K562 (cell line): ENCODE results near the gene HJV. TPM values are rescaled to one million over a fixed set of nuclear protein-coding genes. Genes with fewer than 3 reads are reported as not detected.

ENCODE experiments used
- EHMT2 ChIP-seq: fragments of 450-650 bp; IDR thresholded peaks from 2 replicates; pipeline ENCODE4 v1.6.1; 2018; ENCODE audit warnings: antibody characterized with exemption
- EWSR1 ChIP-seq: fragments of 450-650 bp; IDR thresholded peaks from 2 replicates; pipeline ENCODE4 v1.6.1; 2018; ENCODE audit warnings: borderline replicate concordance, mild to moderate bottlenecking, low read depth, moderate library complexity; ENCODE audit not compliant: partially characterized antibody
- FOXM1 ChIP-seq, 2 experiments: fragments of 450-650 bp in 1 of 2; sonication (generic) in 1 of 2; formaldehyde crosslinking in 1 of 2; IDR thresholded peaks; 2 replicates each; pipeline versions ENCODE4 v1.6.1 to v1.9.0; 2017 to 2022; ENCODE audit warnings: low read depth in 2 of 2, mild to moderate bottlenecking in 2 of 2, missing genetic modification reagents in 1 of 2, moderate library complexity in 1 of 2
- FOXP1 ChIP-seq: sonication (generic); formaldehyde crosslinking; IDR thresholded peaks from 2 replicates; pipeline ENCODE4 v1.8.0; 2022; ENCODE audit warnings: mild to moderate bottlenecking, missing genetic modification reagents
- L3MBTL2 ChIP-seq: fragments of 450-650 bp; IDR thresholded peaks from 2 replicates; pipeline ENCODE4 v1.6.1; 2016; ENCODE audit warnings: mild to moderate bottlenecking, moderate library complexity
- NELFE ChIP-seq: IDR thresholded peaks from 2 replicates; pipeline ENCODE4 v1.6.1; 2011; ENCODE audit warnings: mild to moderate bottlenecking; ENCODE audit not compliant: insufficient read depth, insufficient read length
- PHF21A ChIP-seq: fragments of 450-650 bp; IDR thresholded peaks from 2 replicates; pipeline ENCODE4 v1.6.1; 2017; ENCODE audit warnings: low read depth, borderline replicate concordance
- POLR2H ChIP-seq: IDR thresholded peaks from 2 replicates; pipeline ENCODE4 v1.6.1; 2016; ENCODE audit warnings: missing genetic modification characterization, low read depth, mild to moderate bottlenecking, control low read depth, missing compliant biosample characterization, moderate library complexity
- RBM14 ChIP-seq: fragments of 200-400 bp; formaldehyde crosslinking; IDR thresholded peaks from 2 replicates; pipeline ENCODE4 v1.6.1; 2018; ENCODE audit warnings: low read depth, mild to moderate bottlenecking, low read length, moderate library complexity, borderline replicate concordance; ENCODE audit not compliant: insufficient read depth
- RFX7 ChIP-seq: fragments of 250-450 bp; sonication (Bioruptor Pico); IDR thresholded peaks from 2 replicates; pipeline ENCODE4 v1.5.1; 2021; ENCODE audit warnings: mild to moderate bottlenecking
- TEAD1 ChIP-seq, 2 experiments: fragments of 450-650 bp in 1 of 2; sonication (generic) in 1 of 2; formaldehyde crosslinking; IDR thresholded peaks; 2 replicates each; pipeline versions ENCODE4 v1.4.0 to v1.8.0; 2020 to 2022; ENCODE audit warnings: mild to moderate bottlenecking in 2 of 2, missing genetic modification reagents in 1 of 2
- THRAP3 ChIP-seq: fragments of 450-650 bp; IDR thresholded peaks from 2 replicates; pipeline ENCODE4 v1.6.1; 2016; ENCODE audit warnings: mild to moderate bottlenecking, inconsistent platforms, borderline replicate concordance
- ZBTB1 ChIP-seq: sonication (generic); formaldehyde crosslinking; IDR thresholded peaks from 2 replicates; pipeline ENCODE4 v1.8.1; 2023; ENCODE audit warnings: missing genetic modification reagents, low read depth, mild to moderate bottlenecking, borderline replicate concordance
- ZNF316 ChIP-seq: fragments of 450-650 bp; IDR thresholded peaks from 2 replicates; pipeline ENCODE4 v1.6.1; 2016
- ZNF75A ChIP-seq: fragments of 450-650 bp; formaldehyde crosslinking; IDR thresholded peaks from 2 replicates; pipeline ENCODE4 v1.4.0; 2020; ENCODE audit warnings: mild to moderate bottlenecking
- polyA plus RNA-seq, 8 experiments: library from polyadenylated mRNA; depleted of rRNA in 4 of 8; stranded (reverse) in 5 of 8; unstranded in 3 of 8; fragments of >200 nt; fragmentation: Nextera tagmentation in 2 of 8; fragmentation: Illumina TruSeq in 1 of 8; extraction: Ambion mirVana in 2 of 8; extraction: Trizol in 1 of 8; gene quantifications; 2 replicates each; pipeline versions ENCODE4 v1.2.1 to v1.2.3, GENCODE V29; 2011 to 2014; ENCODE audit warnings: inconsistent platforms in 1 of 8, missing spikeins in 1 of 8
- total RNA-seq, 7 experiments: library from RNA; depleted of rRNA in 6 of 7; stranded (reverse); fragments of >200 nt in 6 of 7; fragmentation: Illumina TruSeq in 2 of 7; extraction: Trizol in 2 of 7; gene quantifications; 2 replicates each; pipeline versions ENCODE4 v1.2.1 to v1.2.3, GENCODE V29; 2011 to 2021; ENCODE audit warnings: low replicate concordance in 1 of 7
- TF ChIP-seq, protein P1 (sequence below): conservative IDR thresholded peaks from 2 replicates; pipeline ENCODE4 v1.6.1; 2011; ENCODE audit warnings: low read depth, mild to moderate bottlenecking, low read length; ENCODE audit not compliant: control insufficient read depth
- TF ChIP-seq, protein P2 (sequence below): fragments of 250-450 bp; sonication (Bioruptor Pico); IDR thresholded peaks from 2 replicates; pipeline ENCODE4 v1.5.0; 2021; ENCODE audit warnings: mild to moderate bottlenecking, borderline replicate concordance
- TF ChIP-seq, protein P3 (sequence below): fragments of 250-450 bp; sonication (Bioruptor Pico); IDR thresholded peaks from 2 replicates; pipeline ENCODE4 v1.4.0; 2020

The HJV gene
- total and polyA plus RNA-seq, 9 of the 15 experiments (the other 6 are each of a cell fraction or from before 2014, with no cell fraction given) = 1.0 to 6.6 (median 2.4) TPM

GRCh38 chr1:146012703-146013558, 8.6 kb downstream of the HJV start (continued):
- no peak for TF ChIP-seq ZBTB1 (CRISPR knock-in tag)
- no peak for TF ChIP-seq TEAD1 (CRISPR knock-in tag; IDR thresholded peaks at IDR 0.05)
- no peak for TF ChIP-seq RFX7 (CRISPR knock-in tag)
- no peak for TF ChIP-seq ZNF75A (CRISPR knock-in tag)
- TF ChIP-seq RBM14 = no peak
- no peak for TF ChIP-seq NELFE
- TF ChIP-seq PHF21A = no peak
- TF ChIP-seq FOXP1 (CRISPR knock-in tag) = no peak
- TF ChIP-seq POLR2H (tag) = peak; percentile 41; the same call in 1 of the 2 replicates
- TF ChIP-seq, protein P1, sequence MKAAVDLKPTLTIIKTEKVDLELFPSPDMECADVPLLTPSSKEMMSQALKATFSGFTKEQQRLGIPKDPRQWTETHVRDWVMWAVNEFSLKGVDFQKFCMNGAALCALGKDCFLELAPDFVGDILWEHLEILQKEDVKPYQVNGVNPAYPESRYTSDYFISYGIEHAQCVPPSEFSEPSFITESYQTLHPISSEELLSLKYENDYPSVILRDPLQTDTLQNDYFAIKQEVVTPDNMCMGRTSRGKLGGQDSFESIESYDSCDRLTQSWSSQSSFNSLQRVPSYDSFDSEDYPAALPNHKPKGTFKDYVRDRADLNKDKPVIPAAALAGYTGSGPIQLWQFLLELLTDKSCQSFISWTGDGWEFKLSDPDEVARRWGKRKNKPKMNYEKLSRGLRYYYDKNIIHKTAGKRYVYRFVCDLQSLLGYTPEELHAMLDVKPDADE = no peak
- TF ChIP-seq ZNF316 = no peak
- TF ChIP-seq EWSR1 = no peak
- no peak for TF ChIP-seq THRAP3
- TF ChIP-seq EHMT2 = no peak
- TF ChIP-seq, protein P2, sequence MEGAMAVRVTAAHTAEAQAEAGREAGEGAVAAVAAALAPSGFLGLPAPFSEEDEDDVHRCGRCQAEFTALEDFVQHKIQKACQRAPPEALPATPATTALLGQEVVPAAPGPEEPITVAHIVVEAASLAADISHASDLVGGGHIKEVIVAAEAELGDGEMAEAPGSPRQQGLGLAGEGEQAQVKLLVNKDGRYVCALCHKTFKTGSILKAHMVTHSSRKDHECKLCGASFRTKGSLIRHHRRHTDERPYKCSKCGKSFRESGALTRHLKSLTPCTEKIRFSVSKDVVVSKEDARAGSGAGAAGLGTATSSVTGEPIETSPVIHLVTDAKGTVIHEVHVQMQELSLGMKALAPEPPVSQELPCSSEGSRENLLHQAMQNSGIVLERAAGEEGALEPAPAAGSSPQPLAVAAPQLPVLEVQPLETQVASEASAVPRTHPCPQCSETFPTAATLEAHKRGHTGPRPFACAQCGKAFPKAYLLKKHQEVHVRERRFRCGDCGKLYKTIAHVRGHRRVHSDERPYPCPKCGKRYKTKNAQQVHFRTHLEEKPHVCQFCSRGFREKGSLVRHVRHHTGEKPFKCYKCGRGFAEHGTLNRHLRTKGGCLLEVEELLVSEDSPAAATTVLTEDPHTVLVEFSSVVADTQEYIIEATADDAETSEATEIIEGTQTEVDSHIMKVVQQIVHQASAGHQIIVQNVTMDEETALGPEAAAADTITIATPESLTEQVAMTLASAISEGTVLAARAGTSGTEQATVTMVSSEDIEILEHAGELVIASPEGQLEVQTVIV (CRISPR knock-in tag) = no peak
- no peak for TF ChIP-seq L3MBTL2
- TF ChIP-seq FOXM1 (IDR thresholded peaks at IDR 0.05; ENCODE audit: low read depth) = peak; percentile 42; the same call in 1 of the 2 replicates
- no peak for TF ChIP-seq FOXM1 (CRISPR knock-in tag; IDR thresholded peaks at IDR 0.05; ENCODE audit: low read depth)
- TF ChIP-seq, protein P3, sequence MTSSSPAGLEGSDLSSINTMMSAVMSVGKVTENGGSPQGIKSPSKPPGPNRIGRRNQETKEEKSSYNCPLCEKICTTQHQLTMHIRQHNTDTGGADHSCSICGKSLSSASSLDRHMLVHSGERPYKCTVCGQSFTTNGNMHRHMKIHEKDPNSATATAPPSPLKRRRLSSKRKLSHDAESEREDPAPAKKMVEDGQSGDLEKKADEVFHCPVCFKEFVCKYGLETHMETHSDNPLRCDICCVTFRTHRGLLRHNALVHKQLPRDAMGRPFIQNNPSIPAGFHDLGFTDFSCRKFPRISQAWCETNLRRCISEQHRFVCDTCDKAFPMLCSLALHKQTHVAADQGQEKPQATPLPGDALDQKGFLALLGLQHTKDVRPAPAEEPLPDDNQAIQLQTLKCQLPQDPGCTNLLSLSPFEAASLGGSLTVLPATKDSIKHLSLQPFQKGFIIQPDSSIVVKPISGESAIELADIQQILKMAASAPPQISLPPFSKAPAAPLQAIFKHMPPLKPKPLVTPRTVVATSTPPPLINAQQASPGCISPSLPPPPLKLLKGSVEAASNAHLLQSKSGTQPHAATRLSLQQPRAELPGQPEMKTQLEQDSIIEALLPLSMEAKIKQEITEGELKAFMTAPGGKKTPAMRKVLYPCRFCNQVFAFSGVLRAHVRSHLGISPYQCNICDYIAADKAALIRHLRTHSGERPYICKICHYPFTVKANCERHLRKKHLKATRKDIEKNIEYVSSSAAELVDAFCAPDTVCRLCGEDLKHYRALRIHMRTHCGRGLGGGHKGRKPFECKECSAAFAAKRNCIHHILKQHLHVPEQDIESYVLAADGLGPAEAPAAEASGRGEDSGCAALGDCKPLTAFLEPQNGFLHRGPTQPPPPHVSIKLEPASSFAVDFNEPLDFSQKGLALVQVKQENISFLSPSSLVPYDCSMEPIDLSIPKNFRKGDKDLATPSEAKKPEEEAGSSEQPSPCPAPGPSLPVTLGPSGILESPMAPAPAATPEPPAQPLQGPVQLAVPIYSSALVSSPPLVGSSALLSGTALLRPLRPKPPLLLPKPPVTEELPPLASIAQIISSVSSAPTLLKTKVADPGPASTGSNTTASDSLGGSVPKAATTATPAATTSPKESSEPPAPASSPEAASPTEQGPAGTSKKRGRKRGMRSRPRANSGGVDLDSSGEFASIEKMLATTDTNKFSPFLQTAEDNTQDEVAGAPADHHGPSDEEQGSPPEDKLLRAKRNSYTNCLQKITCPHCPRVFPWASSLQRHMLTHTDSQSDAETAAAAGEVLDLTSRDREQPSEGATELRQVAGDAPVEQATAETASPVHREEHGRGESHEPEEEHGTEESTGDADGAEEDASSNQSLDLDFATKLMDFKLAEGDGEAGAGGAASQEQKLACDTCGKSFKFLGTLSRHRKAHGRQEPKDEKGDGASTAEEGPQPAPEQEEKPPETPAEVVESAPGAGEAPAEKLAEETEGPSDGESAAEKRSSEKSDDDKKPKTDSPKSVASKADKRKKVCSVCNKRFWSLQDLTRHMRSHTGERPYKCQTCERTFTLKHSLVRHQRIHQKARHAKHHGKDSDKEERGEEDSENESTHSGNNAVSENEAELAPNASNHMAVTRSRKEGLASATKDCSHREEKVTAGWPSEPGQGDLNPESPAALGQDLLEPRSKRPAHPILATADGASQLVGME (CRISPR knock-in tag) = no peak
